GM12878 (cell line): ENCODE measurements around the gene CCDC17.

Experiments
- CTCF ChIP-seq, 3 experiments: IDR thresholded peaks in 2 of 3; conservative IDR thresholded peaks in 1 of 3; 2 replicates each; pipeline ENCODE4 v1.5.1; 2011; ENCODE audit warnings: low read depth in 3 of 3, low read length in 3 of 3, mild to moderate bottlenecking in 3 of 3, control low read depth in 2 of 3, moderate library complexity in 2 of 3, inconsistent platforms in 1 of 3, mixed read lengths in 1 of 3; ENCODE audit not compliant: control insufficient read depth in 2 of 3, insufficient read depth in 1 of 3; ENCODE audit errors: extremely low read depth in 1 of 3
- POLR2A ChIP-seq: IDR thresholded peaks from 2 replicates; pipeline ENCODE4 v1.6.1; 2011; ENCODE audit warnings: low read depth, mild to moderate bottlenecking, low read length
- SMC3 ChIP-seq: IDR thresholded peaks from 2 replicates; pipeline ENCODE4 v1.6.1; 2011; ENCODE audit warnings: low read length, improper control_type of control experiment, borderline replicate concordance
- SP1 ChIP-seq: IDR thresholded peaks from one replicate; pipeline ENCODE4 v1.6.1; 2011; ENCODE audit warnings: low read depth, low read length
- ZBTB33 ChIP-seq: fragments of 450-650 bp; IDR thresholded peaks from 2 replicates; pipeline ENCODE4 v1.6.1; 2017; ENCODE audit warnings: mild to moderate bottlenecking

GRCh38 chr1:45660336-45660735 lies 36.5 kb upstream of the CCDC17 start:
- TF ChIP-seq CTCF (IDR thresholded peaks at IDR 0.05 in 2 of 3, conservative IDR thresholded peaks at IDR 0.05 in 1 of 3; ENCODE audit: control insufficient read depth in 2 of 3, extremely low read depth in 1 of 3, insufficient read depth in 1 of 3, low read depth in 3 of 3, low read length in 3 of 3), result no peak
- no peak for TF ChIP-seq SMC3
- TF ChIP-seq POLR2A, result no peak
- no peak for TF ChIP-seq SP1
- TF ChIP-seq ZBTB33, result no peak
